ENCODE measurements around the gene ATP2C1. TPM values are rescaled to one million over a fixed set of nuclear protein-coding genes. Genes with fewer than 3 reads are reported as not detected.

Gene ATP2C1
- total and polyA plus RNA-seq, 2 of the 13 experiments (the other 11 are each of a cell fraction or from before 2014, with no cell fraction given) = 32.4 to 37.6 TPM

DNA sequence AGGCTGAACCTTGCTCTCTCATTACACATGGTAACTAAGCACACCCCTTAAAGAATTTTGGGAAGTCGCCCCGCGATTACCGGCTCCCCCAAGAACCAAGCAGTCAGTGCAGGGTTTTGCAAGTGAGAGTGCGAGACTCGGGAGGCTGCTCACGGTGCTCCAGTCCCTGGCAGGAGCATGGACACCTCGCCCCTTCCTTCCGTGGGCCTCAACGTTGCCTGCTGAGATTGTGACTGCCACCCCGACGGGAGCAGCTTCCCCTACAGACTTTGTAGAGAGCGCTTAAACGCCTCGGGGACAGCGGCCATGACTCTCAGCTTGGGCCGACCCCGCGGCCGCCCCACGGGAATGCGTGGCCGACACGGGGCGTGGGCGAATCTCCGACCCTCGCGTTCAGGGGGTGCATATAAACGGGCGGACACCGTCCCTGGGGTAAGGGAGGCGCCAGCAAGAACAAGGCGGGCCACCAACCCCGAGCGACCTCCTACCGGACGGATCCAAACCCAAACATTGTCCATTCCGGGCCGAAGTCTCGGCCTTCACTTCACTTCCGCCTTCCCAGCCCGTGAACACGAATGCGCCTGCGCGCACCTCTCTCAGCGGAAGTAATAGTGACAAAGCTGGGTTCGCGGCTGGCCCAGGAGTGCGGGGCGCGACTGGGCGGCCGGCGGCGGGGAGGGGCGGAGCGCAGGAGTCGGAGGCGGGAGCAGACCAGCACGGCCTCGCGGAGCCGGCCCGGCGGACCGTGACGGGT is at the start of gene ATP2C1 (continued):
- TF ChIP-seq MLX (CRISPR knock-in tag; IDR thresholded peaks at IDR 0.05) (no peak), CHD2 (IDR thresholded peaks at IDR 0.05; ENCODE audit: low read depth, low read length) (no peak), RARA (CRISPR knock-in tag; IDR thresholded peaks at IDR 0.05) (no peak), SOX13 (IDR thresholded peaks at IDR 0.05) (no peak), SOX13 (CRISPR knock-in tag; conservative IDR thresholded peaks at IDR 0.05 in 1 of 2, IDR thresholded peaks at IDR 0.05 in 1 of 2) (no peak), TRIM22 (IDR thresholded peaks at IDR 0.05) (no peak), ZFP36 (IDR thresholded peaks at IDR 0.05; ENCODE audit: borderline replicate concordance, low read depth, low read length, partially characterized antibody) (no peak), SAFB2 (CRISPR knock-in tag; IDR thresholded peaks at IDR 0.05; ENCODE audit: borderline replicate concordance, low read depth) (0 out of 2 replicates have a peak, but pooled peaks have one; percentile 44), HMGXB4 (CRISPR knock-in tag; IDR thresholded peaks at IDR 0.05; ENCODE audit: borderline replicate concordance in 1 of 2, low read depth in 1 of 2) (peak; percentile 82 to 84; a peak in 3 of 4 replicates), ZNF773 (CRISPR knock-in tag; IDR thresholded peaks at IDR 0.05; ENCODE audit: borderline replicate concordance) (no peak; the same call in 1 of the 2 replicates), PITX1 (CRISPR knock-in tag; IDR thresholded peaks at IDR 0.05) (0 out of 2 replicates have a peak, but pooled peaks have one; percentile 29), DDIT3 (CRISPR knock-in tag; IDR thresholded peaks at IDR 0.05) (no peak), HMG20B (CRISPR knock-in tag; conservative IDR thresholded peaks at IDR 0.05) (no peak), FOXA3 (CRISPR knock-in tag; IDR thresholded peaks at IDR 0.05) (0 out of 2 replicates have a peak, but pooled peaks have one; percentile 3), ZNF746 (CRISPR knock-in tag; IDR thresholded peaks at IDR 0.05) (peak; percentile 76; the same call in 1 of the 2 replicates), TBP (CRISPR knock-in tag; IDR thresholded peaks at IDR 0.05) (no peak), CBX5 (CRISPR knock-in tag; IDR thresholded peaks at IDR 0.05; ENCODE audit: borderline replicate concordance) (no peak), SRSF1 (optimal IDR thresholded peaks at IDR 0.05; ENCODE audit: low read depth, low read length) (peak; percentile 19), ZNF282 (IDR thresholded peaks at IDR 0.05; ENCODE audit: partially characterized antibody) (no peak), ZNF7 (CRISPR knock-in tag; IDR thresholded peaks at IDR 0.05) (no peak)
- TF ChIP-seq, protein P1, sequence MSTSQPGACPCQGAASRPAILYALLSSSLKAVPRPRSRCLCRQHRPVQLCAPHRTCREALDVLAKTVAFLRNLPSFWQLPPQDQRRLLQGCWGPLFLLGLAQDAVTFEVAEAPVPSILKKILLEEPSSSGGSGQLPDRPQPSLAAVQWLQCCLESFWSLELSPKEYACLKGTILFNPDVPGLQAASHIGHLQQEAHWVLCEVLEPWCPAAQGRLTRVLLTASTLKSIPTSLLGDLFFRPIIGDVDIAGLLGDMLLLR (CRISPR knock-in tag; IDR thresholded peaks at IDR 0.05) = no peak
- TF ChIP-seq, protein P2, sequence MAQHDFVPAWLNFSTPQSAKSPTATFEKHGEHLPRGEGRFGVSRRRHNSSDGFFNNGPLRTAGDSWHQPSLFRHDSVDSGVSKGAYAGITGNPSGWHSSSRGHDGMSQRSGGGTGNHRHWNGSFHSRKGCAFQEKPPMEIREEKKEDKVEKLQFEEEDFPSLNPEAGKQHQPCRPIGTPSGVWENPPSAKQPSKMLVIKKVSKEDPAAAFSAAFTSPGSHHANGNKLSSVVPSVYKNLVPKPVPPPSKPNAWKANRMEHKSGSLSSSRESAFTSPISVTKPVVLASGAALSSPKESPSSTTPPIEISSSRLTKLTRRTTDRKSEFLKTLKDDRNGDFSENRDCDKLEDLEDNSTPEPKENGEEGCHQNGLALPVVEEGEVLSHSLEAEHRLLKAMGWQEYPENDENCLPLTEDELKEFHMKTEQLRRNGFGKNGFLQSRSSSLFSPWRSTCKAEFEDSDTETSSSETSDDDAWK (CRISPR knock-in tag; IDR thresholded peaks at IDR 0.05) = no peak
- TF ChIP-seq, protein P3, sequence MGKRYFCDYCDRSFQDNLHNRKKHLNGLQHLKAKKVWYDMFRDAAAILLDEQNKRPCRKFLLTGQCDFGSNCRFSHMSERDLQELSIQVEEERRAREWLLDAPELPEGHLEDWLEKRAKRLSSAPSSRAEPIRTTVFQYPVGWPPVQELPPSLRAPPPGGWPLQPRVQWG (CRISPR knock-in tag; IDR thresholded peaks at IDR 0.05; ENCODE audit: borderline replicate concordance, low read depth) = no peak

Measured in HepG2 (cell line).